Left hindlimb (tissue), 1 donor: ENCODE measurements around the gene WDR90.

ENCODE experiments used
- DNase-seq: peaks from one replicate; pipeline ENCODE4 v3.0.0-alpha.2; 2018

Gene WDR90

GRCh38 chr16:693364-693763 lies 44.2 kb downstream of the WDR90 start:
- DNase-seq: no peak

GRCh38 chr16:693766-694165 lies 44.6 kb downstream of the WDR90 start:
- DNase-seq: no peak

- no peak for DNase-seq
These were observed 45.2 kb downstream of the WDR90 start for GRCh38 chr16:694187-694862.

- DNase-seq: no peak
These were observed 45.7 kb downstream of the WDR90 start for GRCh38 chr16:694863-695354.

GRCh38 chr16:695355-696089 lies 46.4 kb downstream of the WDR90 start:
- no peak for DNase-seq

- no peak for DNase-seq
These were observed 49.9 kb downstream of the WDR90 start for GRCh38 chr16:698911-699671.

GRCh38 chr16:700684-701584 lies 51.8 kb downstream of the WDR90 start:
- DNase-seq: no peak

- no peak for DNase-seq
These were observed 53.2 kb downstream of the WDR90 start for GRCh38 chr16:702341-702740.

- no peak for DNase-seq
These were observed 54.2 kb downstream of the WDR90 start for GRCh38 chr16:703406-703805.

- no peak for DNase-seq
These were observed 54.9 kb downstream of the WDR90 start for GRCh38 chr16:704047-704446.

- DNase-seq: no peak
These were observed 55.6 kb downstream of the WDR90 start for GRCh38 chr16:704552-705380.

GRCh38 chr16:705431-706188 lies 56.4 kb downstream of the WDR90 start, which contains the start of gene FBXL16:
Gene FBXL16 (minus strand): TSS chr16:705801. CDS start chr16:697405, 8,396 bp downstream.
- no peak for DNase-seq

GRCh38 chr16:706189-707061 lies 57.3 kb downstream of the WDR90 start:
- no peak for DNase-seq

GRCh38 chr16:707062-707538 lies 57.9 kb downstream of the WDR90 start:
- no peak for DNase-seq

- DNase-seq: no peak
These were observed 58.9 kb downstream of the WDR90 start for GRCh38 chr16:708019-708418.

GRCh38 chr16:708959-709358 lies 59.8 kb downstream of the WDR90 start:
- DNase-seq: no peak

GRCh38 chr16:709566-710499 lies 60.7 kb downstream of the WDR90 start:
- DNase-seq: no peak

GRCh38 chr16:710500-711075 lies 61.4 kb downstream of the WDR90 start:
- DNase-seq: no peak
